HepG2 (cell line): ENCODE measurements around the gene THSD4. TPM values are rescaled to one million over a fixed set of nuclear protein-coding genes. Genes with fewer than 3 reads are reported as not detected.

ENCODE experiments used
- ATAC-seq: fragments of 200-7000 bp; cut with Tn5 transposase; 3 replicates; pipeline ENCODE4 v1.9.1; 2020; ENCODE audit warnings: mild to moderate bottlenecking, moderate library complexity
- BruUV-seq: library from RNA; stranded (reverse); fragments of 400-500 nt; replicated peaks from 2 replicates; lab custom pipeline; 2021; lab: Mats Ljungman, UMichigan
- CTCF ChIA-PET: fragments of 300-600 bp; formaldehyde crosslinking; extraction: SDS; loops from one replicate; lab custom pipeline; 2021; ENCODE audit warnings: low total read pairs, inconsistent platforms, low intra/inter-chr PET ratio; lab: Yijun Ruan, JAX
- POLR2A ChIA-PET: fragments of 350-600 bp; sonication (Branson Sonifier 250); formaldehyde crosslinking; loops from one replicate; lab custom pipeline; 2020; ENCODE audit warnings: antibody characterized with exemption, inconsistent platforms; lab: Yijun Ruan, JAX
- DNase-seq: peaks from one replicate; pipeline ENCODE4 v3.0.0-alpha.2; 2015; ENCODE audit warnings: low spot score
- FAIRE-seq: peaks from 3 replicates; lab custom pipeline; 2011; peaks lifted over from hg19 to GRCh38; lab: Jason Lieb, UNC
- H2AFZ ChIP-seq: one replicate; pipeline ENCODE4 v1.6.1; 2011; ENCODE audit warnings: low read length, inconsistent platforms
- H3K27ac ChIP-seq: fragments of 300-600 bp; 3 replicates; pipeline ENCODE4 v1.8.0; 2011; ENCODE audit warnings: mixed run types, mild to moderate bottlenecking, mixed read lengths, low read length, inconsistent platforms; ENCODE audit not compliant: insufficient read depth; ENCODE audit errors: extremely low read length
- H3K27me3 ChIP-seq, 2 experiments: fragments of 200-600 bp in 1 of 2; 2 replicates in 1 of 2; 3 replicates in 1 of 2; pipeline versions ENCODE4 v1.6.0 to v1.8.0; 2011; ENCODE audit warnings: low read length in 2 of 2, mild to moderate bottlenecking in 2 of 2, moderate library complexity in 2 of 2, inconsistent platforms in 1 of 2; ENCODE audit not compliant: insufficient read depth in 2 of 2, control insufficient read depth in 1 of 2
- H3K36me3 ChIP-seq, 2 experiments: fragments of 200-600 bp in 1 of 2; replicated peaks in 1 of 2; 2 replicates in 1 of 2; 3 replicates in 1 of 2; pipeline versions ENCODE4 v1.5.1 to v1.8.0; 2011; ENCODE audit warnings: low read length in 2 of 2, inconsistent platforms in 1 of 2; ENCODE audit not compliant: insufficient read depth in 2 of 2, control insufficient read depth in 1 of 2
- H3K4me1 ChIP-seq: 2 replicates; pipeline ENCODE4 v1.5.1; 2012; ENCODE audit warnings: low read length, inconsistent platforms; ENCODE audit not compliant: insufficient read depth
- H3K4me2 ChIP-seq: 2 replicates; pipeline ENCODE4 v1.6.0; 2011; ENCODE audit warnings: low read depth, low read length, inconsistent platforms
- H3K4me3 ChIP-seq, 3 experiments: fragments of 200-600 bp in 1 of 3; sonication (generic), shearing (Covaris generic) in 1 of 3; replicated peaks in 1 of 3; 2 replicates each; pipeline ENCODE4 v1.5.1; 2011 to 2016; ENCODE audit warnings: low read length in 3 of 3, inconsistent platforms in 2 of 3, low read depth in 2 of 3, mild to moderate bottlenecking in 2 of 3, control low read depth in 1 of 3, mixed read lengths in 1 of 3; ENCODE audit not compliant: insufficient read depth in 1 of 3
- H3K79me2 ChIP-seq: one replicate; pipeline ENCODE4 v1.6.1; 2011; ENCODE audit warnings: low read length, inconsistent platforms; ENCODE audit not compliant: insufficient read depth
- H3K9ac ChIP-seq: 2 replicates; pipeline ENCODE4 v1.6.0; 2011; ENCODE audit warnings: mild to moderate bottlenecking, low read depth, low read length, inconsistent platforms; ENCODE audit not compliant: insufficient read depth
- H3K9me3 ChIP-seq: 2 replicates; pipeline ENCODE4 v1.5.1; 2012; ENCODE audit warnings: mild to moderate bottlenecking, low read length
- H4K20me1 ChIP-seq: 2 replicates; pipeline ENCODE4 v1.6.0; 2011; ENCODE audit warnings: inconsistent platforms, mild to moderate bottlenecking, low read length, moderate library complexity; ENCODE audit not compliant: insufficient read depth
- CAMTA2 ChIP-seq: sonication (generic); formaldehyde crosslinking; IDR thresholded peaks from 2 replicates; pipeline ENCODE4 v1.4.0; 2020; ENCODE audit warnings: mild to moderate bottlenecking, missing genetic modification reagents, borderline replicate concordance
- DNMT1 ChIP-seq: sonication (generic); formaldehyde crosslinking; IDR thresholded peaks from 2 replicates; pipeline ENCODE4 v1.5.1; 2020; ENCODE audit warnings: mild to moderate bottlenecking, missing genetic modification reagents
- GATAD2A ChIP-seq: IDR thresholded peaks from 2 replicates; pipeline ENCODE4 v1.6.1; 2016
- ZFP36 ChIP-seq: fragments of 150-350 bp; IDR thresholded peaks from 2 replicates; pipeline ENCODE4 v1.6.1; 2018; ENCODE audit warnings: borderline replicate concordance, low read length, low read depth; ENCODE audit not compliant: partially characterized antibody
- ZNF263 ChIP-seq: sonication (generic); formaldehyde crosslinking; IDR thresholded peaks from 2 replicates; pipeline ENCODE4 v1.4.0; 2020; ENCODE audit warnings: missing genetic modification reagents
- ZNF33B ChIP-seq: sonication (generic); formaldehyde crosslinking; IDR thresholded peaks from 2 replicates; pipeline ENCODE4 v1.5.1; 2020; ENCODE audit warnings: mild to moderate bottlenecking, missing genetic modification reagents
- ZNF350 ChIP-seq: sonication (generic); formaldehyde crosslinking; IDR thresholded peaks from 2 replicates; pipeline ENCODE4 v1.4.0; 2020; ENCODE audit warnings: mild to moderate bottlenecking, low read depth, missing genetic modification reagents, borderline replicate concordance
- ZNF383 ChIP-seq: sonication (generic); formaldehyde crosslinking; IDR thresholded peaks from 2 replicates; pipeline ENCODE4 v1.4.0; 2020; ENCODE audit warnings: missing genetic modification reagents, mild to moderate bottlenecking, borderline replicate concordance
- ZNF782 ChIP-seq: sonication (generic); formaldehyde crosslinking; IDR thresholded peaks from 2 replicates; pipeline ENCODE4 v1.4.0; 2020; ENCODE audit warnings: missing genetic modification reagents, mild to moderate bottlenecking, borderline replicate concordance
- WGBS: methylation state at CpG from one replicate; pipeline ENCODE4 v1.1.6; 2017; ENCODE audit warnings: low lambda C conversion rate; 5-methylcytosine and 5-hydroxymethylcytosine counted together
- in situ Hi-C: cut with HindIII; loops from 2 replicates; pipeline ENCODE4 v1.10.0; 2017; ENCODE audit warnings: low pct_unique_long_range_greater_than_20kb; ENCODE audit not compliant: extremely low pct_ligation_motif_present
- intact Hi-C: fragments of 100-400 bp; cut with micrococcal nuclease; formaldehyde crosslinking; loops from one replicate; pipeline ENCODE4 v1.10.0; 2022; ENCODE audit not compliant: unreplicated experiment
- polyA plus RNA-seq, 8 experiments: library from polyadenylated mRNA; depleted of rRNA in 3 of 8; stranded (reverse) in 7 of 8; unstranded in 1 of 8; fragments of >200 nt; fragmentation: Illumina TruSeq in 4 of 8; extraction: Trizol in 4 of 8; gene quantifications; 2 replicates each; pipeline versions ENCODE4 v1.2.1 to v1.2.3, GENCODE V29; 2011 to 2016; ENCODE audit warnings: low read depth in 4 of 8, missing spikeins in 1 of 8, mixed read lengths in 1 of 8; ENCODE audit not compliant: insufficient read depth in 1 of 8
- total RNA-seq, 5 experiments: library from RNA; depleted of rRNA; stranded (reverse); fragments of >200 nt; fragmentation: Illumina TruSeq; extraction: Trizol; gene quantifications; 2 replicates each; pipeline ENCODE4 v1.2.3, GENCODE V29; 2016; ENCODE audit warnings: low read depth in 1 of 5
- TF ChIP-seq, protein P1 (sequence below), 2 experiments: sonication (generic) in 1 of 2; formaldehyde crosslinking in 1 of 2; IDR thresholded peaks; 2 replicates each; pipeline versions ENCODE4 v1.5.1 to v1.6.1; 2011 to 2020; ENCODE audit warnings: borderline replicate concordance in 1 of 2, low read depth in 1 of 2, low read length in 1 of 2, mild to moderate bottlenecking in 1 of 2, missing genetic modification reagents in 1 of 2, moderate library complexity in 1 of 2
- TF ChIP-seq, protein P2 (sequence below): sonication (generic); formaldehyde crosslinking; IDR thresholded peaks from 2 replicates; pipeline ENCODE4 v1.4.0; 2020; ENCODE audit warnings: missing genetic modification reagents, mild to moderate bottlenecking, borderline replicate concordance
- TF ChIP-seq, protein P3 (sequence below): sonication (generic); formaldehyde crosslinking; IDR thresholded peaks from 2 replicates; pipeline ENCODE4 v1.4.0; 2020; ENCODE audit warnings: low read depth, mild to moderate bottlenecking, missing genetic modification reagents
- TF ChIP-seq, protein P4 (sequence below): sonication (generic); formaldehyde crosslinking; IDR thresholded peaks from 2 replicates; pipeline ENCODE4 v1.8.0; 2022; ENCODE audit warnings: mild to moderate bottlenecking, missing genetic modification reagents, borderline replicate concordance

Gene THSD4
- total and polyA plus RNA-seq, 2 of the 13 experiments (the other 11 are each of a cell fraction or from before 2014, with no cell fraction given) = 0.07 to 0.21 TPM

DNA sequence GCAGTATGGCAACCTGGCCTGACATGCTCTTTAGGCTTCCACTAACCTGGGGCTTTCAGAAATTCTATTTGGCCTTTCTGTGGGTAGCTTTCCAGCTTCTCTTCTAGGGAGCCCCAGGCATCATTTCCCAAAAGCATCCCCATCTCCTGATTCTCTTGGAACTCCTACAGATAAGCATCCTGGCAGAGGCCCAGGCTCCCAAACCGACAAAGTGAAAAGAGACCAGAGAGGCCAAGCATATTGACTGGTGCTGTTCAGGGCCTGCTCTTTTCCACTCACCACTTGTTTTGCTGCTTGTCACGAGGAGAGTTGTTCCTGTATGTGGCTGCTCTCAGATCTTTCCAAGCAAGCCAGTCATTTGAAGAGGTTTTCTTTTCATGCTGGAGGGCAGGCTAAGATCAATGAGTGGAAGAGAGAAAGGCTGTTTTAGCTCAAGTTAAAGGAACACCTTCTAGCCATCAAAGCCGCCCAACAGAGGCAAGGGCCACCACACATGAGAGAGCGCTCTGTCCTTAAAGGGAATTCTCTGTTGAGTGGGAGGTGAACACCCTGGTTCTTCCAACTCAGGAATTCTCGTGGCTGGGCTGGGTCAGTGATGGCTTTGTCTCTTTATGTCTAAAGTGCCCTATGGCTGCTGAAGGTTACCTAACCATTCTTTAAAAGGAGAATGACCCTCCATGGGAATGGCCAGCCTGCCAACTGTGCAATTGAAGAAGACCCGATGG is 664.0 kb downstream of the THSD4 start:
- Histone ChIP-seq H3K9ac (no peak overlapping the region), H3K79me2 (no peaks in the 10 kb centered on the region), H4K20me1 (no peaks in the 10 kb centered on the region), H3K4me2 (no peak overlapping the region), H3K9me3 (no peaks in the 10 kb centered on the region), H3K4me1 (no peaks in the 10 kb centered on the region), H3K4me3 (no peak overlapping the region), H2AFZ (no peak overlapping the region), H3K36me3 (no peaks in the 10 kb centered on the region), H3K27me3 (peaks cover 5 to 23% of the 10 kb centered on the region in 2 experiments; a peak in 3 of 5 replicates), H3K27ac (no peak overlapping the region)
- DNase-seq = no peak
- 52% methylated on average over 6 of the region's 6 CpGs for WGBS
- TF ChIP-seq CAMTA2 (CRISPR knock-in tag) (no peak), ZNF350 (CRISPR knock-in tag) (no peak), ZNF33B (no peak), ZNF263 (CRISPR knock-in tag) (no peak), GATAD2A (CRISPR knock-in tag) (no peak), ZNF383 (CRISPR knock-in tag) (no peak), ZNF782 (no peak), DNMT1 (CRISPR knock-in tag) (no peak), ZFP36 (no peak)
- TF ChIP-seq, protein P1, sequence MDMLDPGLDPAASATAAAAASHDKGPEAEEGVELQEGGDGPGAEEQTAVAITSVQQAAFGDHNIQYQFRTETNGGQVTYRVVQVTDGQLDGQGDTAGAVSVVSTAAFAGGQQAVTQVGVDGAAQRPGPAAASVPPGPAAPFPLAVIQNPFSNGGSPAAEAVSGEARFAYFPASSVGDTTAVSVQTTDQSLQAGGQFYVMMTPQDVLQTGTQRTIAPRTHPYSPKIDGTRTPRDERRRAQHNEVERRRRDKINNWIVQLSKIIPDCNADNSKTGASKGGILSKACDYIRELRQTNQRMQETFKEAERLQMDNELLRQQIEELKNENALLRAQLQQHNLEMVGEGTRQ (IDR thresholded peaks at IDR 0.05; ENCODE audit: low read depth, low read length) = no peak
- TF ChIP-seq, protein P1 (CRISPR knock-in tag; IDR thresholded peaks at IDR 0.05; ENCODE audit: borderline replicate concordance) = no peak
- TF ChIP-seq, protein P2, sequence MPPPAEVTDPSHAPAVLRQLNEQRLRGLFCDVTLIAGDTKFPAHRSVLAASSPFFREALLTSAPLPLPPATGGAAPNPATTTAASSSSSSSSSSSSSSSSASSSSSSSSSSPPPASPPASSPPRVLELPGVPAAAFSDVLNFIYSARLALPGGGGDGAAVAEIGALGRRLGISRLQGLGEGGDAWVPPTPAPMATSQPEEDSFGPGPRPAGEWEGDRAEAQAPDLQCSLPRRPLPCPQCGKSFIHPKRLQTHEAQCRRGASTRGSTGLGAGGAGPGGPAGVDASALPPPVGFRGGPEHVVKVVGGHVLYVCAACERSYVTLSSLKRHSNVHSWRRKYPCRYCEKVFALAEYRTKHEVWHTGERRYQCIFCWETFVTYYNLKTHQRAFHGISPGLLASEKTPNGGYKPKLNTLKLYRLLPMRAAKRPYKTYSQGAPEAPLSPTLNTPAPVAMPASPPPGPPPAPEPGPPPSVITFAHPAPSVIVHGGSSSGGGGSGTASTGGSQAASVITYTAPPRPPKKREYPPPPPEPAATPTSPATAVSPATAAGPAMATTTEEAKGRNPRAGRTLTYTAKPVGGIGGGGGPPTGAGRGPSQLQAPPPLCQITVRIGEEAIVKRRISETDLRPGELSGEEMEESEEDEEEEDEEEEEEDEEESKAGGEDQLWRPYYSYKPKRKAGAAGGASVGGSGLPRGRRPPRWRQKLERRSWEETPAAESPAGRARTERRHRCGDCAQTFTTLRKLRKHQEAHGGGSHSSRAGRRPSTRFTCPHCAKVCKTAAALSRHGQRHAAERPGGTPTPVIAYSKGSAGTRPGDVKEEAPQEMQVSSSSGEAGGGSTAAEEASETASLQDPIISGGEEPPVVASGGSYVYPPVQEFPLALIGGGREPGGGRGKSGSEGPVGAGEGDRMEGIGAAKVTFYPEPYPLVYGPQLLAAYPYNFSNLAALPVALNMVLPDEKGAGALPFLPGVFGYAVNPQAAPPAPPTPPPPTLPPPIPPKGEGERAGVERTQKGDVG (CRISPR knock-in tag) = no peak
- TF ChIP-seq, protein P3, sequence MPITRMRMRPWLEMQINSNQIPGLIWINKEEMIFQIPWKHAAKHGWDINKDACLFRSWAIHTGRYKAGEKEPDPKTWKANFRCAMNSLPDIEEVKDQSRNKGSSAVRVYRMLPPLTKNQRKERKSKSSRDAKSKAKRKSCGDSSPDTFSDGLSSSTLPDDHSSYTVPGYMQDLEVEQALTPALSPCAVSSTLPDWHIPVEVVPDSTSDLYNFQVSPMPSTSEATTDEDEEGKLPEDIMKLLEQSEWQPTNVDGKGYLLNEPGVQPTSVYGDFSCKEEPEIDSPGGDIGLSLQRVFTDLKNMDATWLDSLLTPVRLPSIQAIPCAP (CRISPR knock-in tag) = no peak
- TF ChIP-seq, protein P4, sequence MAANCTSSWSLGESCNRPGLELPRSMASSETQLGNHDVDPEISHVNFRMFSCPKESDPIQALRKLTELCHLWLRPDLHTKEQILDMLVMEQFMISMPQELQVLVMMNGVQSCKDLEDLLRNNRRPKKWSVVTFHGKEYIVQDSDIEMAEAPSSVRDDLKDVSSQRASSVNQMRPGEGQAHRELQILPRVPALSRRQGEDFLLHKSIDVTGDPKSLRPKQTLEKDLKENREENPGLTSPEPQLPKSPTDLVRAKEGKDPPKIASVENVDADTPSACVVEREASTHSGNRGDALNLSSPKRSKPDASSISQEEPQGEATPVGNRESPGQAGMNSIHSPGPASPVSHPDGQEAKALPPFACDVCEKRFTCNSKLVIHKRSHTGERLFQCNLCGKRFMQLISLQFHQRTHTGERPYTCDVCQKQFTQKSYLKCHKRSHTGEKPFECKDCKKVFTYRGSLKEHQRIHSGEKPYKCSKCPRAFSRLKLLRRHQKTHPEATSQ (CRISPR knock-in tag) = no peak
- no peak for ATAC-seq
- CTCF ChIA-PET = interaction anchor here (2.0 kb wide), 1 partner anchor 35 kb away, joined by 7 read pairs; no protein-coding TSS in a partner anchor
- POLR2A ChIA-PET = interaction anchor here (0.8 kb wide), 1 partner anchor 339 kb away, joined by 3 read pairs; the partner anchor contains the start of genes MYO9A and SENP8
- intact Hi-C loops (no loop called here), in situ Hi-C loops (no loop called here)
- no TSS peak for BruUV-seq
- no peak for FAIRE-seq
